ENCODE results near the gene DIAPH2. TPM values are rescaled to one million over a fixed set of nuclear protein-coding genes. Genes with fewer than 3 reads are reported as not detected.

DIAPH2 gene
- total and polyA plus RNA-seq, 4 donors = 7.2 to 57.6 (median 15.5) TPM

DNA sequence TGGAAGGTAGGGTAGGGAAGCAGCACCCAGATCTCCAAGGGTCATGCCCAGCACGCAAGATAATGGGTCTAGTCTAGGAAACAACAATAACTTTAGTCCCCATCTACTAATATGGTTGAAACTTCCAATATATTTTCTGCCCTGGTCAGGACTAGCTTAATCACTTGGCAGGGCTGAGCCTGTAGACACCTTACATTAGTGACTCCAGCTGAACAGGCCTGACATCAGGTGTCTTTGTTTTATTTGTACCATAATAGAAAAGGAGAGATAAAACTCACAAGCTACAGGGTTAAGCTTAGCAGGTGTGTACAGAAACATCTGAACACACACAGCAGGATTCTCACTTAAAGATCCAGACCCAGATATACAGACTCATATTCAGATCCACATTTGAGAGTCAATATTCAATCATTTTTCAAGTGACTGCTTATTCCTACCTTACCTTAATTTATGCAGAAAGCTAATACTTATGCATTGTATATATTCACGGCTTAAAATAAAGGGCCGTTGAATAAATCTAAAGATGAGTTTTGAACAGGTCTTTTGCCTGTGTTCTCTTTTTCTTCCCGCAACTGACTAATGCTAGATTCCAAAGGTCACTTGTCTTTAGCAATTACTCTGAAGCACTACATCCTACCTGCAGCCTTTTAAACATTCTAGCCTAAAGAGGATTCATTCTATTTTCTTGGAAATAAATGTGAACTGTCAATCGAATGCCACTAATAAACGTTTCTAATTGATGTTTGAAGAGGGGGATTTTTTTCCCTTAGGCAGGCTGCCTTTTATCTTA is 944.4 kb downstream of the DIAPH2 start:
- Histone ChIP-seq H3K9me3 (ENCODE audit: control insufficient read depth in 4 of 4, insufficient read depth in 3 of 4, low read length in 3 of 4) (no peaks in the 10 kb centered on the region), H3K36me3 (ENCODE audit: control insufficient read depth in 4 of 4, insufficient read depth in 4 of 4, low read length in 4 of 4) (no peaks in the 10 kb centered on the region), H3K9ac (ENCODE audit: insufficient read depth in 1 of 2, low read length in 2 of 2) (no peak overlapping the region), H3K4me3 (no peak overlapping the region), H3K4me1 (ENCODE audit: control insufficient read depth in 5 of 5, insufficient read depth in 5 of 5, low read length in 5 of 5) (no peaks in the 10 kb centered on the region), H3K27ac (ENCODE audit: low read depth in 1 of 2, low read length in 1 of 2) (no peak overlapping the region), H3K27me3 (ENCODE audit: control insufficient read depth in 3 of 3, insufficient read depth in 3 of 3, low read length in 2 of 3) (peaks cover 3 to 8% (median 7%) of the 10 kb centered on the region in 3 donors)
- TF ChIP-seq, protein P1, sequence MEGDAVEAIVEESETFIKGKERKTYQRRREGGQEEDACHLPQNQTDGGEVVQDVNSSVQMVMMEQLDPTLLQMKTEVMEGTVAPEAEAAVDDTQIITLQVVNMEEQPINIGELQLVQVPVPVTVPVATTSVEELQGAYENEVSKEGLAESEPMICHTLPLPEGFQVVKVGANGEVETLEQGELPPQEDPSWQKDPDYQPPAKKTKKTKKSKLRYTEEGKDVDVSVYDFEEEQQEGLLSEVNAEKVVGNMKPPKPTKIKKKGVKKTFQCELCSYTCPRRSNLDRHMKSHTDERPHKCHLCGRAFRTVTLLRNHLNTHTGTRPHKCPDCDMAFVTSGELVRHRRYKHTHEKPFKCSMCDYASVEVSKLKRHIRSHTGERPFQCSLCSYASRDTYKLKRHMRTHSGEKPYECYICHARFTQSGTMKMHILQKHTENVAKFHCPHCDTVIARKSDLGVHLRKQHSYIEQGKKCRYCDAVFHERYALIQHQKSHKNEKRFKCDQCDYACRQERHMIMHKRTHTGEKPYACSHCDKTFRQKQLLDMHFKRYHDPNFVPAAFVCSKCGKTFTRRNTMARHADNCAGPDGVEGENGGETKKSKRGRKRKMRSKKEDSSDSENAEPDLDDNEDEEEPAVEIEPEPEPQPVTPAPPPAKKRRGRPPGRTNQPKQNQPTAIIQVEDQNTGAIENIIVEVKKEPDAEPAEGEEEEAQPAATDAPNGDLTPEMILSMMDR (IDR thresholded peaks at IDR 0.05; ENCODE audit: control extremely low read depth, extremely low read depth) = no peak
- WGBS, 2 donors = 84 to 91% methylated on average over 6 of the region's 6 CpGs
- no peak for DNase-seq
- ATAC-seq (ENCODE audit: insufficient read depth, low FRiP score) = no peak

DNA sequence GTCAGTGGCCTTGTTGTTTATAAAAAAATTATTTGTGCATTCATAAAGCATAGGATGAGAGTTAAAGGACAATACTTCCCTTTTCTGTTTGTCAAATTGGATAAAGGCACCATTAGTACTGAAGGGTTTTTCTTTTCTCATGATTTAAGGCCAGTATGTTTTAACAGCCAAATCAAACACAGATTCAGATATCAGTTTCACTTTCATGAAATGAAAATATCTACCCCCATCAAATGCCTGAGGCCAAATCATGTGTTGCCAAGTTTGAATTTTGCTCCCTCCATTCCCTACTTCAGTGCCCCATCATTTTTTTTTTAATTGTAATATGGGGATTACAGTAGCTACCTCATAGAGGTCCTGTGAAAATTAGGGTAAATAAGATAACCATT is 944.9 kb downstream of the DIAPH2 start:
- H3K27ac ChIP-seq (ENCODE audit: low read depth in 1 of 2, low read length in 1 of 2) = no peak overlapping the region
- H3K4me3 ChIP-seq = no peak overlapping the region
- no peaks in the 10 kb centered on the region for H3K36me3 ChIP-seq (ENCODE audit: control insufficient read depth in 4 of 4, insufficient read depth in 4 of 4, low read length in 4 of 4)
- H3K9me3 ChIP-seq (ENCODE audit: control insufficient read depth in 4 of 4, insufficient read depth in 3 of 4, low read length in 3 of 4) = no peaks in the 10 kb centered on the region
- H3K27me3 ChIP-seq (ENCODE audit: control insufficient read depth in 3 of 3, insufficient read depth in 3 of 3, low read length in 2 of 3) = peaks cover 3 to 8% (median 7%) of the 10 kb centered on the region in 3 donors
- TF ChIP-seq, protein P1 (IDR thresholded peaks at IDR 0.05; ENCODE audit: control extremely low read depth, extremely low read depth) = no peak
- no peak overlapping the region for H3K9ac ChIP-seq (ENCODE audit: insufficient read depth in 1 of 2, low read length in 2 of 2)
- no peaks in the 10 kb centered on the region for H3K4me1 ChIP-seq (ENCODE audit: control insufficient read depth in 5 of 5, insufficient read depth in 5 of 5, low read length in 5 of 5)
- no peak for ATAC-seq (ENCODE audit: insufficient read depth, low FRiP score)
- DNase-seq = no peak

DNA sequence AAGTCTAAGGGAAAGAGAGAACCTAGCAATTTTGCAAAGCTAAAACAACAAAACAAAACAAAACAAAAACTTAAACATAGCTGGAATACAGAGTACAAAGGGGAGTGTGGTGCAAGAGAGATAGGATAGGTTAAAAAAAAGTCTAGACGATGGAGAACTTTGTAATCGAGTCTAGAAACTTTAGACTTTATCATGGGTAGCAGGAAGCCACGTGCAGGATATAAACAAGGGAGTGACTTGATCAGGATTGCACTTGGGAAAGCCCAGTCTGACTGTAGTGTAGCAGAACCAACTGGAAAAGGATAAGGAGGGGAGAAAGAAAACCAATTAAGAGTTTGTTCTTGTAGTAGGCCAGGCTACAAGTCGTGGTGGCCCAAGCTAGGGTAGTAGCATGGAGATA is 949.2 kb downstream of the DIAPH2 start:
- Histone ChIP-seq H3K4me1 (ENCODE audit: control insufficient read depth in 5 of 5, insufficient read depth in 5 of 5, low read length in 5 of 5) (no peaks in the 10 kb centered on the region), H3K27ac (ENCODE audit: low read depth in 1 of 2, low read length in 1 of 2) (no peak overlapping the region), H3K27me3 (ENCODE audit: control insufficient read depth in 3 of 3, insufficient read depth in 3 of 3, low read length in 2 of 3) (peaks cover 0 to 13% (median 11%) of the 10 kb centered on the region in 3 donors), H3K4me3 (no peak overlapping the region), H3K36me3 (ENCODE audit: control insufficient read depth in 4 of 4, insufficient read depth in 4 of 4, low read length in 4 of 4) (no peaks in the 10 kb centered on the region), H3K9ac (ENCODE audit: insufficient read depth in 1 of 2, low read length in 2 of 2) (no peak overlapping the region), H3K9me3 (ENCODE audit: control insufficient read depth in 4 of 4, insufficient read depth in 3 of 4, low read length in 3 of 4) (no peaks in the 10 kb centered on the region)
- 68 to 77% methylated on average over 4 of the region's 4 CpGs for WGBS, 2 donors
- DNase-seq (no peak), ATAC-seq (ENCODE audit: insufficient read depth, low FRiP score) (no peak)
- TF ChIP-seq, protein P1 (IDR thresholded peaks at IDR 0.05; ENCODE audit: control extremely low read depth, extremely low read depth) = no peak
